Liver (tissue), 3 donors: ENCODE measurements around the gene LDHD.

ENCODE experiments used
- GABPA ChIP-seq, 2 donors: IDR thresholded peaks in 1 of 2; conservative IDR thresholded peaks in 1 of 2; 2 replicates each; pipeline ENCODE4 v1.6.1; 2016; ENCODE audit warnings: antibody characterized with exemption in 2 of 2, mild to moderate bottlenecking in 1 of 2, moderate library complexity in 1 of 2
- RXRA ChIP-seq, 2 donors: IDR thresholded peaks; 2 replicates each; pipeline ENCODE4 v1.6.1; 2017 to 2018; ENCODE audit warnings: antibody characterized with exemption in 2 of 2, mild to moderate bottlenecking in 1 of 2
- TAF1 ChIP-seq: conservative IDR thresholded peaks from 2 replicates; pipeline ENCODE4 v1.6.1; 2016; ENCODE audit warnings: antibody characterized with exemption, mild to moderate bottlenecking
- YY1 ChIP-seq: IDR thresholded peaks from 2 replicates; pipeline ENCODE4 v1.6.1; 2016; ENCODE audit warnings: antibody characterized with exemption, mild to moderate bottlenecking
- TF ChIP-seq, protein P1 (sequence below): IDR thresholded peaks from 2 replicates; pipeline ENCODE4 v1.6.1; 2016; ENCODE audit warnings: antibody characterized with exemption, mild to moderate bottlenecking
- TF ChIP-seq, protein P2 (sequence below): fragments of 150-350 bp; IDR thresholded peaks from 2 replicates; pipeline ENCODE4 v1.5.1; 2017; ENCODE audit warnings: improper control_type of control experiment, low read depth, low read length; ENCODE audit not compliant: missing input control
- donor health status: healthy.
- donor health status: healthy.

DNA sequence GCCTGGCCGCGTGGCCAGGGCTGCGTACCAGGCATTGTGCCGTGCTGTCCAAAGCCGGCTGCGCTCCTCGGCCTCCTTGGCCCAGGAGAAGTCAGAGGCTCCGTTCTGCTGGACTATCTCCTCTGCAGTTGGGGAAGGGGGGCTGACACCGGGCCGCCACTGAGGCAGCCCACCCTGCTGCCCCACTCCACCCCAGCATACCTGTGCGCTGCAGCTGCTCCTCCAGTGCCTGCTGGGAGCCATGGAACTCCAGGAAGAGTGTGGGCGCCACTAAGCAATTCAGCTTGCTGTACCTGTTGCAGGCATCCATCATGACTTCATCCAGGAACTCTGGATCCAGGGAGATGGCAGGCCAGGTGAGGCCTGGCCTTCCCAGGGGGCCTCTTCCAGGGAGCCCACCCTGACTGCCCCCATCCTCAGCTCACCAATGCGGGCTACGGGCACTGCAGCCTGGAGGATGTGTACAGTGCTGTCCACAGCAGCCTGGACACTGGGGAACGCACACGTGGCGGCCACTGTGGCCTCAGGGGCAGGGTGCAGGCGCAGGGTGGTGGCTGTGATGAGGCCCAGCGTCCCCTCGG is 2.9 kb downstream of the LDHD start:
- TF ChIP-seq, protein P1, sequence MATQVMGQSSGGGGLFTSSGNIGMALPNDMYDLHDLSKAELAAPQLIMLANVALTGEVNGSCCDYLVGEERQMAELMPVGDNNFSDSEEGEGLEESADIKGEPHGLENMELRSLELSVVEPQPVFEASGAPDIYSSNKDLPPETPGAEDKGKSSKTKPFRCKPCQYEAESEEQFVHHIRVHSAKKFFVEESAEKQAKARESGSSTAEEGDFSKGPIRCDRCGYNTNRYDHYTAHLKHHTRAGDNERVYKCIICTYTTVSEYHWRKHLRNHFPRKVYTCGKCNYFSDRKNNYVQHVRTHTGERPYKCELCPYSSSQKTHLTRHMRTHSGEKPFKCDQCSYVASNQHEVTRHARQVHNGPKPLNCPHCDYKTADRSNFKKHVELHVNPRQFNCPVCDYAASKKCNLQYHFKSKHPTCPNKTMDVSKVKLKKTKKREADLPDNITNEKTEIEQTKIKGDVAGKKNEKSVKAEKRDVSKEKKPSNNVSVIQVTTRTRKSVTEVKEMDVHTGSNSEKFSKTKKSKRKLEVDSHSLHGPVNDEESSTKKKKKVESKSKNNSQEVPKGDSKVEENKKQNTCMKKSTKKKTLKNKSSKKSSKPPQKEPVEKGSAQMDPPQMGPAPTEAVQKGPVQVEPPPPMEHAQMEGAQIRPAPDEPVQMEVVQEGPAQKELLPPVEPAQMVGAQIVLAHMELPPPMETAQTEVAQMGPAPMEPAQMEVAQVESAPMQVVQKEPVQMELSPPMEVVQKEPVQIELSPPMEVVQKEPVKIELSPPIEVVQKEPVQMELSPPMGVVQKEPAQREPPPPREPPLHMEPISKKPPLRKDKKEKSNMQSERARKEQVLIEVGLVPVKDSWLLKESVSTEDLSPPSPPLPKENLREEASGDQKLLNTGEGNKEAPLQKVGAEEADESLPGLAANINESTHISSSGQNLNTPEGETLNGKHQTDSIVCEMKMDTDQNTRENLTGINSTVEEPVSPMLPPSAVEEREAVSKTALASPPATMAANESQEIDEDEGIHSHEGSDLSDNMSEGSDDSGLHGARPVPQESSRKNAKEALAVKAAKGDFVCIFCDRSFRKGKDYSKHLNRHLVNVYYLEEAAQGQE, result no peak
- TF ChIP-seq, protein P2, sequence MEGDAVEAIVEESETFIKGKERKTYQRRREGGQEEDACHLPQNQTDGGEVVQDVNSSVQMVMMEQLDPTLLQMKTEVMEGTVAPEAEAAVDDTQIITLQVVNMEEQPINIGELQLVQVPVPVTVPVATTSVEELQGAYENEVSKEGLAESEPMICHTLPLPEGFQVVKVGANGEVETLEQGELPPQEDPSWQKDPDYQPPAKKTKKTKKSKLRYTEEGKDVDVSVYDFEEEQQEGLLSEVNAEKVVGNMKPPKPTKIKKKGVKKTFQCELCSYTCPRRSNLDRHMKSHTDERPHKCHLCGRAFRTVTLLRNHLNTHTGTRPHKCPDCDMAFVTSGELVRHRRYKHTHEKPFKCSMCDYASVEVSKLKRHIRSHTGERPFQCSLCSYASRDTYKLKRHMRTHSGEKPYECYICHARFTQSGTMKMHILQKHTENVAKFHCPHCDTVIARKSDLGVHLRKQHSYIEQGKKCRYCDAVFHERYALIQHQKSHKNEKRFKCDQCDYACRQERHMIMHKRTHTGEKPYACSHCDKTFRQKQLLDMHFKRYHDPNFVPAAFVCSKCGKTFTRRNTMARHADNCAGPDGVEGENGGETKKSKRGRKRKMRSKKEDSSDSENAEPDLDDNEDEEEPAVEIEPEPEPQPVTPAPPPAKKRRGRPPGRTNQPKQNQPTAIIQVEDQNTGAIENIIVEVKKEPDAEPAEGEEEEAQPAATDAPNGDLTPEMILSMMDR, result no peak
- no peak for TF ChIP-seq YY1
- TF ChIP-seq TAF1, result no peak
- no peak for TF ChIP-seq RXRA (IDR thresholded peaks at IDR 0.05)
- TF ChIP-seq GABPA (IDR thresholded peaks at IDR 0.05 in 1 of 2, conservative IDR thresholded peaks at IDR 0.05 in 1 of 2), result no peak
